Erythroblast (primary cell): ENCODE measurements around the gene NHLH1.

ENCODE experiments used
- GATA1 ChIP-seq: IDR thresholded peaks from 2 replicates; pipeline ENCODE4 v1.6.1; 2011; ENCODE audit warnings: low read depth, mild to moderate bottlenecking, control low read depth, low read length, moderate library complexity
- POLR2A ChIP-seq: IDR thresholded peaks from 2 replicates; pipeline ENCODE4 v1.6.1; 2011; ENCODE audit warnings: mild to moderate bottlenecking, low read length

DNA sequence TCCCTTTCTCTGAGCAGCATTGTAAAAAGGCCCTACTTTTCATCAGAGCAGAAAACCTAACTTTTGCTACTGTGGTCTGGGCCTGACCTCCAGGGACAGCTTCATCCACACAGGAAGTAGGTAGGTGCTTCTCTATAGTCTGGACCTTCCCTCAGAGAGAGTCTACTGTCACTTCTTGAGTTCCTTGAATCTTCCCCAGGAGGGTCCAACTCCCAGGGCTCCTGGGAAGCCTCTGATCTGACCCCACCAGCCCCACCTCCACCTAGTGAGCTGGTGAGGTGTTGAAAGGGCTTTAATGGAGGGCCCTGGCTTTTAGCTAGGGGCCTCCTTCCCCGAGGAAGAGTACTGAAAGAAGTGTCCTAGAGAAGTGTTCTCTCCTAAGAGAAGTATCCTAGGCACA is 30.8 kb downstream of the NHLH1 start:
- TF ChIP-seq POLR2A, result no peak
- no peak for TF ChIP-seq GATA1
